8988T (cell line): ENCODE results near the gene MARCO.
"Not testable (repeated sequence)": the region's sequence is repeated elsewhere in the genome, so short reads cannot be mapped to it uniquely, and the experiment has no call there.

Source experiments
- DNase-seq: peaks from one replicate; pipeline ENCODE4 v3.0.0; 2011

The MARCO gene

GRCh38 chr2:119009110-119009509 lies 67.1 kb downstream of the MARCO start:
- DNase-seq: no peak

- no peak for DNase-seq
These were observed 68.3 kb downstream of the MARCO start for GRCh38 chr2:119010336-119010735.

GRCh38 chr2:119011162-119011909 lies 69.3 kb downstream of the MARCO start:
- peak; percentile 79 for DNase-seq

- no peak for DNase-seq
These were observed 69.9 kb downstream of the MARCO start for GRCh38 chr2:119011910-119012209.

GRCh38 chr2:119012345-119013301 lies 70.6 kb downstream of the MARCO start:
- no peak for DNase-seq

- no peak for DNase-seq
These were observed 71.7 kb downstream of the MARCO start for GRCh38 chr2:119013671-119014070.

- DNase-seq: no peak
These were observed 73.9 kb downstream of the MARCO start for GRCh38 chr2:119015845-119016244.

GRCh38 chr2:119019521-119019920 lies 77.5 kb downstream of the MARCO start:
- DNase-seq: no peak

- DNase-seq: no peak
These were observed 80.7 kb downstream of the MARCO start for GRCh38 chr2:119022678-119023077.

GRCh38 chr2:119023534-119023933 lies 81.5 kb downstream of the MARCO start:
- no peak for DNase-seq

GRCh38 chr2:119024152-119024551 lies 82.2 kb downstream of the MARCO start:
- DNase-seq: no peak

GRCh38 chr2:119024568-119024967 lies 82.6 kb downstream of the MARCO start:
- DNase-seq: no peak

- no peak for DNase-seq
These were observed 83.0 kb downstream of the MARCO start for GRCh38 chr2:119025013-119025412.

- DNase-seq: no peak
These were observed 83.9 kb downstream of the MARCO start for GRCh38 chr2:119025762-119026351.

- no peak for DNase-seq
These were observed 84.9 kb downstream of the MARCO start for GRCh38 chr2:119026890-119027289.

GRCh38 chr2:119028327-119029174 lies 86.6 kb downstream of the MARCO start:
- DNase-seq: peak; percentile 51

- no peak for DNase-seq
These were observed 87.3 kb downstream of the MARCO start for GRCh38 chr2:119029297-119029696.

- DNase-seq: not testable (repeated sequence)
These were observed 95.9 kb downstream of the MARCO start for GRCh38 chr2:119037922-119038321.

- no peak for DNase-seq
These were observed 98.7 kb downstream of the MARCO start for GRCh38 chr2:119040730-119041129.
